Measurements from ENCODE around the gene RGR.

- TF ChIP-seq CTCF (conservative IDR thresholded peaks at IDR 0.05; ENCODE audit: low read depth, low read length) (no peak), EZH2 (IDR thresholded peaks at IDR 0.05; ENCODE audit: low read length, unreplicated experiment) (no peak)
Measured at GRCh38 chr10:84200537-84201243, 44.2 kb upstream of the RGR start.

All from PC-3 (cell line).